ENCODE data around the gene GPX5. TPM values are rescaled to one million over a fixed set of nuclear protein-coding genes. Genes with fewer than 3 reads are reported as not detected.

GPX5 gene
- total RNA-seq, 4 donors from 2014 or later, result not detected

DNA sequence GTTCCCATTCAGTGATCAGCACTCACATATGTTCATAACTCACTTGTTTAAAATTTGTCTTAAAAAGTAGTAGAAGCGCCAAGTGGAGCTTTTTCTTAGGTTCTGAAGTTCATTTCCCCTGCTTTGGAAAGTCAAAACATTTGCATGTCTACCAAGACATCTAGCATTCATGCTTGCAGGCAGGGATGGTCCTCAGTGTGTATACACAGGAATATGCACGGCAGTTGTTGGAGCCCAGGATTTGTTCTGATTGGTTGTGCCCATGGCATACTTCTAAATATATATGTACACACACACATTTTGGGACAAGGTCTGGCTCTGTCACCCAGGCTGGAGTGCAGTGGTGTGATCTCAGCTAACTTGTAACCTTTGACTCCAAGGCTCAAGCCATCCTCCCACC, 7.7 kb upstream of the GPX5 start:
- TF ChIP-seq POLR2A (IDR thresholded peaks at IDR 0.05) (no peak), CTCF (IDR thresholded peaks at IDR 0.05) (no peak)
- H3K27ac ChIP-seq, result no peak overlapping the region

GRCh38 chr6:28522594-28523240, 3.0 kb upstream of the GPX5 start:
- Histone ChIP-seq H3K9me3 (no peaks in the 10 kb centered on the region), H3K4me3 (replicated peaks in 1 of 3) (no peak overlapping the region), H3K27me3 (no peaks in the 10 kb centered on the region), H3K27ac (no peak overlapping the region), H3K36me3 (no peaks in the 10 kb centered on the region), H3K4me1 (no peaks in the 10 kb centered on the region)
- no peak for DNase-seq
- TF ChIP-seq CTCF (IDR thresholded peaks at IDR 0.05) (no peak), POLR2A (IDR thresholded peaks at IDR 0.05) (no peak)
- intact Hi-C loops (cut with DNase I), result no loop called here

More for the DNA sequence above, 7.7 kb upstream of the GPX5 start:
- DNase-seq, result no peak
- Histone ChIP-seq H3K9me3 (no peaks in the 10 kb centered on the region), H3K4me1 (no peaks in the 10 kb centered on the region), H3K4me3 (replicated peaks in 1 of 3) (no peak overlapping the region), H3K27me3 (no peaks in the 10 kb centered on the region), H3K36me3 (no peaks in the 10 kb centered on the region)
- intact Hi-C loops (cut with DNase I), result no loop called here
- WGBS, 2 donors, result 81 to 95% methylated on average over 2 of the region's 2 CpGs

GRCh38 chr6:28523241-28523622, 2.4 kb upstream of the GPX5 start:
- Histone ChIP-seq H3K27me3 (no peaks in the 10 kb centered on the region), H3K36me3 (no peaks in the 10 kb centered on the region), H3K4me1 (no peaks in the 10 kb centered on the region), H3K27ac (no peak overlapping the region), H3K9me3 (no peaks in the 10 kb centered on the region), H3K4me3 (replicated peaks in 1 of 3) (no peak overlapping the region)
- intact Hi-C loops (cut with DNase I), result no loop called here
- TF ChIP-seq CTCF (IDR thresholded peaks at IDR 0.05) (no peak), POLR2A (IDR thresholded peaks at IDR 0.05) (no peak)
- WGBS, 2 donors, result 22 to 44% methylated on average over 3 of the region's 3 CpGs
- no peak for DNase-seq

DNA sequence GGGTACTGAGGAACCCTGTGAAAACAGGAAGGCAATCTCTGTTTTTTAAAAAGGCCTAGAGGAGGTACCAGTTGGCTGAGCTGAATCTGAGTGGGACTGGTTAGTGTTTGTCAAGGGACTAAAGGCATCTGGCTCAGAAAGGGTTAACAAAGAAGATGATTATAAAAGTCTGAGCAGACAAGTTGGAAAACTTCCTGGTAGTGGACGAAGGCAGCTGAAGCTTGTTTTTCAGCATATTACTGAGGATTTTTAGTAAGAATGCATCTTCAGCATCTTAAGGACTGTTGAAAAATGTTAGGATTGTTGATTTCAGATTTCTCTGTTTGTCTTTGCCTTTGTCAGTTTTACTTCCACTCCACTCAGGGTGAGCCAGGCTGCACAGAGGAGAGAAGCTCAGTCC, 5.1 kb downstream of the GPX5 start:
- Histone ChIP-seq H3K27me3 (no peaks in the 10 kb centered on the region), H3K9me3 (no peaks in the 10 kb centered on the region), H3K27ac (no peak overlapping the region), H3K36me3 (no peaks in the 10 kb centered on the region), H3K4me1 (no peaks in the 10 kb centered on the region), H3K4me3 (replicated peaks in 1 of 3) (no peak overlapping the region)
- DNase-seq, result no peak
- 3 to 6% methylated on average over 1 of the region's 1 CpG for WGBS, 2 donors
- no peak for TF ChIP-seq POLR2A (IDR thresholded peaks at IDR 0.05)
- no peak for TF ChIP-seq CTCF (IDR thresholded peaks at IDR 0.05)
- intact Hi-C loops (cut with DNase I), result no loop called here

DNA sequence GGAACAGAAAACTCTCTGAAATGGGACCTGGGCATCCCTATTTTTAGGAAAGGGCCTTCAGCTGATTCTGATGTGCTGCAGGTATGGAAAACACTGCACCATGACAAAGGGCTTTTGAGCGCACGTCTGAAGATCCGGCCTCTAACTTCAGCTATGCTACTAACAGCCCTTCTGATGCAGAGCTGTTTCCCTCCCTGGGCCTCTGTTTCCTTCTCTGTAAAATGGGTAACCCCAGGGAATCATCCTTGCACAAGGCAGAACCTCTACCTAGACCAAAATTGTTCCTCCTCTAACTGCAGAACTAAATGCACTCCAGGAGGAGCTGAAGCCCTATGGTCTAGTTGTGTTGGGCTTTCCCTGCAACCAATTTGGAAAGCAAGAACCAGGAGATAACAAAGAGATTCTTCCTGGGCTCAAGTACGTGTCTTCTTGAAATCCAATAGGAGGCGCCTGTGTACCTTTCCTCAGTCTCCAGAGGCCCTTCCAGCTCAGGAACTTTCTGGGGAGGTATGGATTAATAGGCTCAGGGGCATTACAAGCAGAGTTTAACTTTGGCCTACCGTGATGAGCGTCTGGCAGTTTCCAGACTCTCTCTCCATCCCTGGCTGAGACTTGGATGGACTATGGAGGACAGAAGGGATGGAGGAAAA, 5.9 kb downstream of the GPX5 start:
- 66 to 80% methylated on average over 7 of the region's 7 CpGs for WGBS, 2 donors
- H3K27me3 ChIP-seq, result no peaks in the 10 kb centered on the region
- no peak overlapping the region for H3K27ac ChIP-seq
- H3K36me3 ChIP-seq, result no peaks in the 10 kb centered on the region
- intact Hi-C loops (cut with DNase I), result no loop called here
- no peak for DNase-seq
- TF ChIP-seq POLR2A (IDR thresholded peaks at IDR 0.05) (no peak), CTCF (IDR thresholded peaks at IDR 0.05) (no peak)
- no peaks in the 10 kb centered on the region for H3K4me1 ChIP-seq
- H3K4me3 ChIP-seq (replicated peaks in 1 of 3), result no peak overlapping the region
- no peaks in the 10 kb centered on the region for H3K9me3 ChIP-seq
